H1 (cell line): ENCODE measurements around the gene CENPO.

Experiments used
- CEBPB ChIP-seq: IDR thresholded peaks from 2 replicates; pipeline ENCODE4 v1.6.1; 2012; ENCODE audit warnings: low read depth, low read length
- EGR1 ChIP-seq: IDR thresholded peaks from 2 replicates; pipeline ENCODE4 v1.6.1; 2011; ENCODE audit warnings: low read depth, low read length, borderline replicate concordance
- EZH2 ChIP-seq: fragments of 200-600 bp; sonication (generic); IDR thresholded peaks from 2 replicates; pipeline ENCODE4 v1.7.1; 2012; ENCODE audit warnings: low read depth, mild to moderate bottlenecking, moderate library complexity, low read length, inconsistent platforms; ENCODE audit not compliant: severe bottlenecking
- HDAC2 ChIP-seq, 2 experiments: fragments of 300-600 bp in 1 of 2; sonication (generic) in 1 of 2; IDR thresholded peaks; 2 replicates each; pipeline ENCODE4 v1.6.1; 2011 to 2012; ENCODE audit warnings: low read depth in 2 of 2, low read length in 2 of 2, mild to moderate bottlenecking in 2 of 2, moderate library complexity in 2 of 2, borderline replicate concordance in 1 of 2, inconsistent platforms in 1 of 2
- MAFK ChIP-seq: IDR thresholded peaks from 2 replicates; pipeline ENCODE4 v1.6.1; 2012; ENCODE audit warnings: low read depth, mild to moderate bottlenecking, improper control_type of control experiment, low read length
- POLR2A ChIP-seq, 2 experiments: IDR thresholded peaks; 1 replicate in 1 of 2; 2 replicates in 1 of 2; pipeline ENCODE4 v1.6.1; 2011; ENCODE audit warnings: low read depth in 2 of 2, low read length in 2 of 2, mild to moderate bottlenecking in 2 of 2; ENCODE audit errors: control extremely low read depth in 1 of 2
- POLR2AphosphoS5 ChIP-seq: IDR thresholded peaks from 2 replicates; pipeline ENCODE4 v1.6.1; 2011; ENCODE audit warnings: low read depth, low read length
- RAD21 ChIP-seq, 2 experiments: IDR thresholded peaks in 1 of 2; conservative IDR thresholded peaks in 1 of 2; 2 replicates each; pipeline ENCODE4 v1.6.1; 2011; ENCODE audit warnings: low read depth in 2 of 2, low read length in 2 of 2, improper control_type of control experiment in 1 of 2, inconsistent platforms in 1 of 2, mild to moderate bottlenecking in 1 of 2, moderate library complexity in 1 of 2
- RFX5 ChIP-seq: IDR thresholded peaks from 2 replicates; pipeline ENCODE4 v1.6.1; 2011; ENCODE audit warnings: low read depth, low read length, improper control_type of control experiment, borderline replicate concordance
- SUZ12 ChIP-seq: fragments of 200-600 bp; sonication (generic); IDR thresholded peaks from 2 replicates; pipeline ENCODE4 v1.6.1; 2012; ENCODE audit warnings: mild to moderate bottlenecking, inconsistent platforms, low read length, moderate library complexity, mixed read lengths
- ZNF274 ChIP-seq: IDR thresholded peaks from 2 replicates; pipeline ENCODE4 v1.7.0; 2012; ENCODE audit warnings: low read length, borderline replicate concordance; ENCODE audit errors: extremely low read depth
- TF ChIP-seq, protein P1 (sequence below), 3 experiments: IDR thresholded peaks; 1 replicate in 2 of 3; 2 replicates in 1 of 3; pipeline versions ENCODE4 v1.5.1 to v1.6.1; 2011; ENCODE audit warnings: low read length in 3 of 3, mild to moderate bottlenecking in 3 of 3, inconsistent platforms in 2 of 3, low read depth in 1 of 3, moderate library complexity in 1 of 3; ENCODE audit not compliant: insufficient read depth in 1 of 3; ENCODE audit errors: control extremely low read depth in 1 of 3
- TF ChIP-seq, protein P2 (sequence below): IDR thresholded peaks from 2 replicates; pipeline ENCODE4 v1.6.1; 2011; ENCODE audit warnings: low read depth, mild to moderate bottlenecking, low read length; ENCODE audit not compliant: insufficient read depth

DNA sequence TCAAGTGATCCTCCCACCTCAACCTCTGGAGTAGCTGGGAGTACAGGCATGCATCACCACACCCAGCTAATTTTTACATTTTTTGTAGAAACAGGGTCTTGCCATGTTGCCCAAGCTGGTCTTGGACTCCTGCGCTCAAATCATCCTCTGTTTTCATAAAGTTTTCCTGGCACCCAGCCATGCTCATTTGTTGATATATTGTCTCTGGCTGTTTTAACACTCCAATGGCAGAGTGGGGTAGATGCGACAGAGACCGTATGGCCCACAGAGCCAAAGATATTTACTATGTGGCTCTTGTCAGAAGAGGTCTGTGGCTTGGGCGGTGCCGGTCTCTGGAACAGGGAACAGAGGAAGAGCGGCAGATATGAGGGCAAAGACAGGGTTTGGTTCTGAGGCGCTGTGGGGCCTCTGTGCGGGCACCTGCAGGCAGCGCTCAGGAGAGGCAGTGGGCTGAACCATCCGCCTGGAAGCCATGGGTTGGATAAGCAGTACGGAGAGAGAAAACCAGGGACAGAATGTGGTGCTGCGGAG, 50.2 kb downstream of the CENPO start:
- TF ChIP-seq POLR2A (IDR thresholded peaks at IDR 0.05; ENCODE audit: control extremely low read depth in 1 of 2, low read depth in 2 of 2, low read length in 2 of 2) (no peak), ZNF274 (no peak), RAD21 (IDR thresholded peaks at IDR 0.05 in 1 of 2, conservative IDR thresholded peaks at IDR 0.05 in 1 of 2; ENCODE audit: low read depth in 2 of 2, low read length in 2 of 2) (no peak), RFX5 (no peak), EZH2 (no peak), SUZ12 (no peak), HDAC2 (IDR thresholded peaks at IDR 0.05; ENCODE audit: borderline replicate concordance in 1 of 2, low read depth in 2 of 2, low read length in 2 of 2) (no peak), EGR1 (no peak), MAFK (no peak), POLR2AphosphoS5 (no peak), CEBPB (no peak)
- TF ChIP-seq, protein P1, sequence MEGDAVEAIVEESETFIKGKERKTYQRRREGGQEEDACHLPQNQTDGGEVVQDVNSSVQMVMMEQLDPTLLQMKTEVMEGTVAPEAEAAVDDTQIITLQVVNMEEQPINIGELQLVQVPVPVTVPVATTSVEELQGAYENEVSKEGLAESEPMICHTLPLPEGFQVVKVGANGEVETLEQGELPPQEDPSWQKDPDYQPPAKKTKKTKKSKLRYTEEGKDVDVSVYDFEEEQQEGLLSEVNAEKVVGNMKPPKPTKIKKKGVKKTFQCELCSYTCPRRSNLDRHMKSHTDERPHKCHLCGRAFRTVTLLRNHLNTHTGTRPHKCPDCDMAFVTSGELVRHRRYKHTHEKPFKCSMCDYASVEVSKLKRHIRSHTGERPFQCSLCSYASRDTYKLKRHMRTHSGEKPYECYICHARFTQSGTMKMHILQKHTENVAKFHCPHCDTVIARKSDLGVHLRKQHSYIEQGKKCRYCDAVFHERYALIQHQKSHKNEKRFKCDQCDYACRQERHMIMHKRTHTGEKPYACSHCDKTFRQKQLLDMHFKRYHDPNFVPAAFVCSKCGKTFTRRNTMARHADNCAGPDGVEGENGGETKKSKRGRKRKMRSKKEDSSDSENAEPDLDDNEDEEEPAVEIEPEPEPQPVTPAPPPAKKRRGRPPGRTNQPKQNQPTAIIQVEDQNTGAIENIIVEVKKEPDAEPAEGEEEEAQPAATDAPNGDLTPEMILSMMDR (IDR thresholded peaks at IDR 0.05; ENCODE audit: control extremely low read depth in 1 of 3, insufficient read depth in 1 of 3, low read depth in 1 of 3, low read length in 3 of 3), result no peak
- TF ChIP-seq, protein P2, sequence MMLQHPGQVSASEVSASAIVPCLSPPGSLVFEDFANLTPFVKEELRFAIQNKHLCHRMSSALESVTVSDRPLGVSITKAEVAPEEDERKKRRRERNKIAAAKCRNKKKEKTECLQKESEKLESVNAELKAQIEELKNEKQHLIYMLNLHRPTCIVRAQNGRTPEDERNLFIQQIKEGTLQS, result no peak
